ENCODE measurements around the gene NIPSNAP2.

Gene NIPSNAP2

DNA sequence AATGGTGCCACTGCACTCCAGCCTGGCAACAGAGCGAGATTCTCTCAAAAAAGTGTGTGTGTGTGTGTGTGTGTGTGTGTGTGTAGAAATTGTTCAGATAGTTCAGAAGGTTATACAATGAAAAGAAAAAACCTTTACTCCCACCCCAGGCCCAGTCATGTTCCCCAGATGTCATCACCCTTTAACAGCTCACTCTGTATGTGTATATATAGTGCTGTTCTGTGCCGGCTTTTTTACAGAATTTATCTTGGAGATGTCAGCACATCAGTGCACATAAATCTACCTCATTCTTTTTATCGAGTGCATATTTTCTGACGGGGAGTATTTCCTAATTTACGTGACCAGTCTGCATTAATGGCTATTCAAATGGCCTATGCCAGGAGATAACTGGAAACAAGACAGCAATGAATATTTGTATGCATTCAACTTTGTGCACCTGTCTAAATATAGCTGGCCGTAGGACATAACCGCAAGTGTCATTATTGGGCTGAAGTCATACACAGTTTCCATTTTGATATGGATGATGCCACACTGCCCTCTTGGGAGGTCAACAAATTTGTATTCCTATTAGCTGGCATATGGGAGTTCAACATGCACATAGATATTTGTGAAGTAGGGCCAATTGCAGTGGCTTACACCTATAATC lies 11.7 kb downstream of the NIPSNAP2 start:
- no peak for DNase-seq (ENCODE audit: low read depth)
- TF ChIP-seq, protein P1, sequence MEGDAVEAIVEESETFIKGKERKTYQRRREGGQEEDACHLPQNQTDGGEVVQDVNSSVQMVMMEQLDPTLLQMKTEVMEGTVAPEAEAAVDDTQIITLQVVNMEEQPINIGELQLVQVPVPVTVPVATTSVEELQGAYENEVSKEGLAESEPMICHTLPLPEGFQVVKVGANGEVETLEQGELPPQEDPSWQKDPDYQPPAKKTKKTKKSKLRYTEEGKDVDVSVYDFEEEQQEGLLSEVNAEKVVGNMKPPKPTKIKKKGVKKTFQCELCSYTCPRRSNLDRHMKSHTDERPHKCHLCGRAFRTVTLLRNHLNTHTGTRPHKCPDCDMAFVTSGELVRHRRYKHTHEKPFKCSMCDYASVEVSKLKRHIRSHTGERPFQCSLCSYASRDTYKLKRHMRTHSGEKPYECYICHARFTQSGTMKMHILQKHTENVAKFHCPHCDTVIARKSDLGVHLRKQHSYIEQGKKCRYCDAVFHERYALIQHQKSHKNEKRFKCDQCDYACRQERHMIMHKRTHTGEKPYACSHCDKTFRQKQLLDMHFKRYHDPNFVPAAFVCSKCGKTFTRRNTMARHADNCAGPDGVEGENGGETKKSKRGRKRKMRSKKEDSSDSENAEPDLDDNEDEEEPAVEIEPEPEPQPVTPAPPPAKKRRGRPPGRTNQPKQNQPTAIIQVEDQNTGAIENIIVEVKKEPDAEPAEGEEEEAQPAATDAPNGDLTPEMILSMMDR (IDR thresholded peaks at IDR 0.05; ENCODE audit: control insufficient read depth, insufficient read depth, low read depth, low read length, missing control alignments) = no peak
- no peak overlapping the region for H3K4me3 ChIP-seq (ENCODE audit: control insufficient read depth, low read depth, low read length)

DNA sequence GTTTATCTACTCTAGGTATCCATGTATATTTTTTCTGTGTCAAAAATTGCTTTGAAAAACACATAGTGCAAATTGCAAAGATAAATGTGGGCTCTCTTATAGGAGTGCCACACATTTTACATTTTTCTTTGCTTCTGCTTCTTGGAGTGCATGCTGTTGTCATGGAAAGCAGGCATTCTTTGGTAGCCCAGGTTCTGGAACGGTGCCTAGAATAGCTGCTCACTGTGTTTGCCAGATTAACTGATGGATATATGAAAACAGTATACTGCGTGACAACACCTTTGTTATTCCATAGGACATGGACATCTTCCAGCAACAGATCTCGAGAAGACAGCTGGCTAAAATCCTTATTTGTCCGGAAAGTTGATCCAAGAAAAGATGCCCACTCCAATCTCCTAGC lies 13.4 kb downstream of the NIPSNAP2 start:
- DNase-seq (ENCODE audit: low read depth) = no peak
- TF ChIP-seq, protein P1 (IDR thresholded peaks at IDR 0.05; ENCODE audit: control insufficient read depth, insufficient read depth, low read depth, low read length, missing control alignments) = no peak
- H3K4me3 ChIP-seq (ENCODE audit: control insufficient read depth, low read depth, low read length) = no peak overlapping the region

DNA sequence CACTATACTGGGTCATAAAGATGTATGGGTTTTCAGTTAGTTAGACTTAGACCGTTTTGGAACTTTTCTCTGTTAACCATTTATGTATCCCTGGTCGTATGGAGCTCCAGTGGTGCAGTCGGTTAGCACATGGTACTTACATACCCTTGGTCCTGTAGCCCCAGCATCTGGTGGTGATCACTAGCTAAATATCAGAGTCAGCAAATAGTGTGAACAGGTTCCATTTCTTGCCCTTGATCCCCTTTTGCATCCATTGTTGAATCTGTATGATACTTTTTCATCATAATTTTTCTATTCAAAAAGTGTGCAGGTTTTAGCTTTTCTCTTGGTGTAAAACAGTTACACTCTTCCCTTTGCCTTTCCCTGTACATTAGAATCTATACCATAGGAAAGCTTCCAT lies 15.9 kb downstream of the NIPSNAP2 start:
- TF ChIP-seq, protein P1 (IDR thresholded peaks at IDR 0.05; ENCODE audit: control insufficient read depth, insufficient read depth, low read depth, low read length, missing control alignments) = no peak
- H3K4me3 ChIP-seq (ENCODE audit: control insufficient read depth, low read depth, low read length) = no peak overlapping the region
- DNase-seq (ENCODE audit: low read depth) = no peak

DNA sequence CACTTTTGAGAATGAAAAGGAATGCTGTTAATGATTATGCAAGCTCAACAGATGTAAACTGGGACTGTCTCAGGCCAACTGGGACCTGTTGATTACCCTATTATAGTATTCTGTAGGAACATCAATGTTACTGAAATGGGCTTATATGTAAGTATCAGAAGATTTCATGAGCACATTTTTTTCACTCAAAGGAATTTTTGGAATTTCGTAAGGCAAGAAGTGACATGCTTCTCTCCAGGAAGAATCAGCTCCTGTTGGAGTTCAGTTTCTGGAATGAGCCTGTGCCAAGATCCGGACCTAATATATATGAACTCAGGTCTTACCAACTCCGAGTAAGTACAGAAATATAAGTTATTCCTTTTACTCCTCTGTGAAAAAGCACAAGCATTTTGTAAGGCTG lies 19.2 kb downstream of the NIPSNAP2 start:
- no peak overlapping the region for H3K4me3 ChIP-seq (ENCODE audit: control insufficient read depth, low read depth, low read length)
- TF ChIP-seq, protein P1 (IDR thresholded peaks at IDR 0.05; ENCODE audit: control insufficient read depth, insufficient read depth, low read depth, low read length, missing control alignments) = no peak
- DNase-seq (ENCODE audit: low read depth) = no peak

DNA sequence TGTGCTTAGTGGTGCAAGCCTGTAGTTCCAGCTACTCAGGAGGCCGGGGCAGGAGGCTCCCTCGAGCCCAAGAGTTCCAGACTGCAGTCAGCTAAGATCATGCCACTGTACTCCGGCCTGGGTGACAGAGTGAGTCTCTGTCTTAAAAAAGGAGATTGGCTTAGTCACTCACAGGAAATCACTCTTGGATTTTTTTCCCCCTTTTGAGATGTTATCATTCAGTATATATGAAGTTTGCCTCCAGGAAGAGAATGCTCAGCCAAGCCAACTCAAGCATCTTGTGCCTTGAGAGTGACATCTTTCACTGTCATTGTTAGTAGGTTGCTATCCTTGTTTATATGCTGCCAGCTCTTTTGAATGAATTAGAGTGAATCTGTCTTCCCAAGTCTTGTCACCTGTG lies 28.0 kb downstream of the NIPSNAP2 start:
- no peak overlapping the region for H3K4me3 ChIP-seq (ENCODE audit: control insufficient read depth, low read depth, low read length)
- DNase-seq (ENCODE audit: low read depth) = no peak
- TF ChIP-seq, protein P1 (IDR thresholded peaks at IDR 0.05; ENCODE audit: control insufficient read depth, insufficient read depth, low read depth, low read length, missing control alignments) = no peak

DNA sequence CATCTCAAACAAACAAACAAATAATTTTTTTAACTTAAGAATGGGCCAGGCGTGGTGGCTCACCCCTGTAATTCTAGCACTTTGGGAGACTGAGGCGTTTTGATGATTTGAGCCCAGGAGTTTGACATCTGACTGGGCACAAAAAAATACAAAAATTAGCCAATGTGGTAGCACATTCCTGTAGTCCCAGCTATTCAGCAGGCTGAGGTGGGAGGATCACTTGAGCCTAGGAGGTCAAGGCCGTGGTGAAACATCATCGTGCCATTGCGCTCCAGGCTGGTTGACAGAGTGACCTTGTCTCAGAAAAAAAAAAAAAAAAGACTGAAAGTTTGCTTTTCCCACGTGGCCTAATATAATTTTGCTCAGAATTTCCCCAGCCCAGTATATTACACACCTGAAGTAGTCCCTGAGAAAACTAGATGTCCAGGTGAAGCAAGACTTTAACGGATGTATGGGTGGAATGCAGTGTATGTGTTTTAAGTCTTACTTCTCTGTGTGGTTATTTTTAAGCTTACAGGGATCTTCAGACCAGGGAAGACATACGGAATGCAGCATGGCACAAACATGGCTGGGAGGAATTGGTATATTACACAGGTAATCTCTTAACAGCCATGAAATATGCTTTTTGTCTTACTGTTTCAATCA lies 32.6 kb downstream of the NIPSNAP2 start:
- H3K4me3 ChIP-seq (ENCODE audit: control insufficient read depth, low read depth, low read length) = no peak overlapping the region
- no peak for DNase-seq (ENCODE audit: low read depth)
- TF ChIP-seq, protein P1 (IDR thresholded peaks at IDR 0.05; ENCODE audit: control insufficient read depth, insufficient read depth, low read depth, low read length, missing control alignments) = no peak
